Renal cortical epithelial cell (primary cell): ENCODE results near the gene MCUB. TPM values are rescaled to one million over a fixed set of nuclear protein-coding genes. Genes with fewer than 3 reads are reported as not detected.
A peak's percentile ranks its signal among the peaks of the same experiment; 100 is the strongest.

Source experiments
- DNase-seq: peaks from one replicate; pipeline ENCODE4 v3.0.0-alpha.2; 2011; ENCODE audit warnings: low read depth
- total RNA-seq: library from RNA; depleted of rRNA; stranded (reverse); fragments of >200 nt; gene quantifications from 2 replicates; pipeline ENCODE4 v1.2.3, GENCODE V29; 2014

Gene MCUB
- total RNA-seq, 1 donor from 2014 or later = 88.6 TPM

DNA sequence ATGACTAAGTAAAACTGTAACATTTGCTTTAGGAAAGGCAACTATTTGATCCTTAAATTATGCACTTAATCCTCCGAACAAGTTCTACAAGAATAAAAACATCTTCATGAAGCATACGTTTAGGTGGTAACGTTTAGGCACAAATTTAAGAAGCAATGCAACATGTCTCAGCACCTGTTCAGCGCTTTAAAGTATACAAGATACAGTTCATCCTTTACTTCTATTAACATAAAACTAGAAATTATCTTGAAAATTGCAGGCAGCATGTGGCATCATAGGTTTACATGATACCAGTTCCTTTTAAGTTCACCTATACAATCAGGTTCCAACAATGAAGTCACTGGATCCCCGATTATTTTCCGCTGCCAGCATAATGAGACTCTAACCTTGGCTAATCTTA, 168.3 kb downstream of the MCUB start:
- DNase-seq = peak; percentile 6

DNA sequence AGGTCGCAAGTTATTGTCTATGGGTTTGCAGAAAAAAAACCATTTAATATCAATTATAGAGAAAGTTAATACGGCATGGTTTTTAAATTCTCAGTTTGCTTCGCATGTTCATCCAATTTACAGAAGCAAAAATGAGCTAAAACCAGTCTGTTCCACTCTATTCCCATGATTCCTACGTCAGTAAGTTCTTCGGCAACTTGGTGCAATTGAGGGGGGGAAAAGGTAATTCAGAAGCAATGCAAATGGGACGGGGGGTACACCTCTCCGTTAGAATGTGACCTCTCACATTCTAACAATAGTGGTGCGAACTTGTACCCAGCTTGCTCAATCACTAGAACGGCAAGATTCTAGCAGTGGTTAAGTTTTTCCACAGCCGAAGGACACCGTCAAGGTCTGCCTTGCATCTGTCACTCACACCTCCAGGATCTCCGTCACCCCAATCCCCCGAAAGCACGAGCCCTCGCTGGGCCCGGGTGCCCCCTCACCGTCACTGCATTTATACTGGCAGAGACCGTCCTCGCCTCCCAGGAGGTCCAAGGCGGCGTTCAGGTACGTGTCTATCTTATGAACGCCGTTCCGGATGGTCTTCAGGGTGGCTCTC, 169.2 kb downstream of the MCUB start:
- DNase-seq = peak; percentile 41

DNA sequence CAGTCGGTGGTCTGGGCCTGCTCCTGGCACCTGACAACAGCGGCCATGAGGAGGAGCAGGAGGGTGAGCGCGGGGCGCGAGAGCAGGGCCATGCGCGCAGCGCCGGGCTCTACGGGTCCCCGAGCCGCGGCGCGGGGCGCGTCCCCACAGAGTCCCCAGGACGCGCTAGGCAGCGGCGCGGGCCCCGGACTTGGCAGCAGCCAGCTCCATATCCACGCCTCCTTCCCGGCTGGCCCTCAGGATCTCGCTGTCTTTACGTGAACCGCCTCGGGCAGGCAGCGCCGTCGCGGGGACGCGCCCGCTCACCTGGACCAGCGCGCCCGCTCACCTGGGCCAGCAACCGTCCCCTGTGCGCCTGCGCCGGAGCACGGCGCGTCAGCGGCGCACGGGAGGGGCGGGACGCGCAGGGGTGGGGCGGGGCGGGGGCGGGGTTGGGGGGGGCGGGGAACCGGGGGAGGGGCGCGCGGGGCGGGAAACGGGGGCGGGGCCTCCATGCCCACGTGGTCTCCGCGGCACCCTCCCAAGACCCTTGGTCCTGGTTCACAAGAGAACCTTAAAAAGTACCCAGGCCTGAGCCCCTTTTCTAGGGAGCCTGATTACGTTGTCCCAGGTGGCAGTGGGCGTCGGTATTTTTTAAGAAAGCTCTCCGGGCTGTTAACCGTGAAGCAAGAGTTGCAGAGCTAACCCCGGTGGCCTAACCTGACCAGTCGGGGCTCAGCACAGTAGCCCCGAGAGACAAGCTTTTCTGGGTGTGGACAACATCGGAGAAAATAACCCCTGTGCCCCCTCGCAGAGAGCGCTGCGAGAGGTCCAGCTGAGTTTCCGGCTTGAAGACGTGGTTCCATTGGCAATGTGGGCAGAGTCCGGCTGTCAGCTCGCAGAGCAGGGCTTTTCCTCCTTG, 169.9 kb downstream of the MCUB start, which contains the start of gene PLA2G12A:
Gene PLA2G12A (minus strand): TSS at position 353 of the 901 bp plus-strand sequence. CDS start 261 bp downstream, at position 92.
- peak; percentile 44 for DNase-seq

DNA sequence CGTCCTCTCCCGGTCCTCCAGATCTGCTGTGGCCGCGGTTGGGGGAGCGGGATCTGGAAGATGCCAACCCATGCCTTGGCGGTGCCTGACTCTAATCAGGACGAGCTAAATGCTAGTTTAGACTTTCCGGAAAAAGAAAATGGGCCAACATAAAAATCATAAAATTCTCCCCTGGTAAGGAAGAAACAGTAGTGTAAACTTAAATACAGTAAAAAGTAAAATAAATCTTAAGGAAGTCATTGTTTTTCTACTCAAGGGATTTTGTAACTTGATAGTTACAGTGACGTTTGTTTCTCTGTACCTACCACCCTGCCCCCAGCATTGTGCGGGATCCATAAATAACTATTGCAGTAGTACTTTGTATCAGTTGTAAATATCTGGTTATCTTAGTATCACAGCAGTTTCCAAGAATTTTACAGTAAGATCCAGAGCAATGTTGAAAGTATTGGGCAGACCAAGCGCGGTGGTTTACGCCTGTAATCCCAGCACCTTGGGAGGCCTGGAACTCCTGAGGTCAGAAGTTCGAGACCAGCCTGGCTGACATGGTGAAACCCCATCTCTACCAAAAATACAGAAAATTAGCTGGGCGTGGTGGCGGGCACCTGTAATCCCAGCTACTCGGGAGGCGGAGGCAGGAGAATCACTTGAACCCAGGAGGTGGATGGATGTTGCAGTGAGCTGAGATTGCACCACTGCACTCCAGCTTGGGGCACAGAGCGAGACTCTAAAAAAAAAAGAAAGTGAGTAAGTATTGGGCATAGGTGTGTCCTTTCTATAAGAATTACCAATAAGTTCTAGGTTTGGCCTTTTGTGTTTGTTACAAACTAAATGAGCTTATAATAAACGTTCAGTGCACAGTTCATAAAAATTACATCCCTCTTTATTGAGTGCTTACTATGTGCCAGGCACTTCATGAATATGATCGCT, 170.8 kb downstream of the MCUB start:
- peak; percentile 3 for DNase-seq

DNA sequence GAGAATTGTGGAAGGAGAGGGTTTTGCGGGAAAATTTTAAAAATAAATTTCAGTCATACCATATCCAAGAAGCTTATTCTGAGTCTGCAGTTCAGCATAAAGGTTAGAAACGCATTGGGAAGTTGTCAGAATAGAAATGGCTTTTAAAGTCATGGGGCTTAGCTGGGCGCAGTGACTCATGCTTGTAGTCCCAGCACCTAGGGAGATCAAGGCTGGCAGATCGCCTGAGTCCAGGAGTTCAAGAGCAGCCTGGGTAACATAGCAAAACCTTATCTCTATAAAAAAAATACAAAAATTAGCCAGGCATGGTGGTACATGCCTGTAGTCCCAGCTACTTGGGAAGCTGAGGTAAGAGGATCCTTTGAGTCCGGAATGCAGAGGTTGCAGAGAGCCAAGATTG, 173.7 kb downstream of the MCUB start:
- no peak for DNase-seq

DNA sequence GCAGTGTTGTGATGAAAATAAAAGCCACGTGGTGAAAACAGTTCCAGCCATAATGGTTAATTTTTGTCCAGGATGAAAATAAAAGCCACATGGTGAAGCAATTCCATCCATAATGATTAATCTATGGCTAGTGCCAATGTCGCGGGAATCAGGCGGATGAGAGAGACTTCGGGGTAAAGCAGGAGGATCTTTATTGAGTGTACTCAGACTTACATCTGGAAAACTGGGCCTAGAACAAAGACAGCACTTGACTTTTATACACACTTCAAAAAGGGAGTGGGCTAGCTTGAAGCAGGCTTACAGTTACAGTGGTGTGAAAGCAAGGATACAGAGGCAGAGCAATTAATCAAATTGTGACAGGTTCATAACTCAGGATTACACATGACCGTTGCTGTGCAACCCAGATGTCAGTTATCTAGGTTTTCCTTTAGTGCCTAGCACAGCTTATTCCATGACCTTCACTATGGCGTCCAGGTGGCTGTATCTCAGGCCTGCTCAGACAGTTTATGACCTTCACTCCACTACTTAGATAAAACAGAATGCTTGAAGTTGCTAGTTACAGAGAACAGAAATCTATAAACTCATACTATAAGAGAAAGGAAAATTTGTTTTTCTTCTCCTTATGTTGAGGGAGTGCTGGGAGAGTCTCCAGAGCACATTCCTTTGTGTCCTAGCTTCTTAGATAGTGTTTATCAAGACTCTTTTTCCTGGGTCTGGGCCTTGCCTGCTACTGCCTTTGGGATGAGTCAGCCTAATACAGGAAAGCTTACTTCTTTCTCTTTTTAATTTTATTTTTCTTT, 175.7 kb downstream of the MCUB start:
- DNase-seq = peak; percentile 72

Other genes with a start within 250 kb of the MCUB start
- gene SEC24B, start 126.4 kb upstream of the MCUB start, total RNA-seq = 13.2 and 34.6 TPM in 2 replicates
- 106 and 110 TPM in 2 replicates for gene CASP6, start 143.2 kb downstream of the MCUB start, total RNA-seq
- gene PLA2G12A, start 169.8 kb downstream of the MCUB start, total RNA-seq = 7.1 and 18.1 TPM in 2 replicates
- gene CFI, start 241.8 kb downstream of the MCUB start, total RNA-seq = 29.7 and 356 TPM in 2 replicates